DLD1 (cell line): Measurements from ENCODE around the gene CLDN19.

Experiments used
- in situ Hi-C: cut with HindIII; loops from 2 replicates; pipeline ENCODE4 v1.10.0; 2017; ENCODE audit warnings: low sequenced_read_pairs

CLDN19 gene, protein sequence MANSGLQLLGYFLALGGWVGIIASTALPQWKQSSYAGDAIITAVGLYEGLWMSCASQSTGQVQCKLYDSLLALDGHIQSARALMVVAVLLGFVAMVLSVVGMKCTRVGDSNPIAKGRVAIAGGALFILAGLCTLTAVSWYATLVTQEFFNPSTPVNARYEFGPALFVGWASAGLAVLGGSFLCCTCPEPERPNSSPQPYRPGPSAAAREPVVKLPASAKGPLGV

GRCh38 chr1:42739753-42740700 is at the start of gene CLDN19:
Gene CLDN19, minus strand, starts transcription at chr1:42740236. Its CDS starts 173 bp downstream, at chr1:42740063.
- in situ Hi-C loops = no loop called here

DNA sequence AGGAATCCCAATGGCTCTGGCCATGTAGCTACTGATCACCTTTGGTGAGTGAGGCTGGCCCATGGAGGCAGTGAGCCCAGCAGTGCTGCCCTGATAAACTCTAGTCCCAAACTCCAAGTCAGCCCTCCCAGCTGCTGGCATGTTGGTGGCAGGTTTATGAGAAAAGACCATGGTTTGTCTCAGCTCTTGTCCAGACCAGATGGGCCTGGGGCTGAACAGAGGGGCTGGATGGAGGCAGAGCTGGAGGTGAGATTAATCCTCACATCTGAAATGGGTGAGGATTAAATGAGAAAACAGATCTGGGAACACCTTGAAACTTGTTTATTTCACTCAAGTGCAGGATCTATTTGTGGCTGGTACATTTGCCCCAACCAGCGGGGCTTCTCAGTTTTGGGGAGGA is 48.0 kb upstream of the CLDN19 start:
- in situ Hi-C loops = no loop called here

DNA sequence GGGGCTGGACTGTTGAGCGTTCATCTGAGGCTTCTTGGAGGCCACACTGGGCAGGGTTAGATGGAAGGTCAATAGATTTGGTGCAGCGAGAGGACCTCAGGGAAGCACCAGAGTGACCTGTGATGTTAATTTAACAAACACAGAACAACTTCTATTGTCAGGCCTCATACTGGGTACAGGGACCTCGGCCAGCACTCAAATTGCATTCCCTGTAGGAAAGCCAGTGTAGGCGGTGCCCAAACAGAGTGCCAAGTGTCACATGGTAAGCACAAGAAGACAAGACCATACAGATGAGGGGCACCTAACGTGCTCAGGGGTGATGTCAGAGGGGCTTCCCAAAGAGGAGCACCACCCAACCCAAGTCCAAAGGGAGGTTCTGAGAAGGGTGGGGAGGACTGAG is 46.1 kb upstream of the CLDN19 start:
- in situ Hi-C loops = no loop called here

GRCh38 chr1:42784946-42785693 is 45.1 kb upstream of the CLDN19 start, which contains the start of gene TMEM269:
Gene TMEM269, plus strand, starts transcription at chr1:42784991. Its CDS starts 4,903 bp downstream, at chr1:42789894.
- in situ Hi-C loops = no loop called here

DNA sequence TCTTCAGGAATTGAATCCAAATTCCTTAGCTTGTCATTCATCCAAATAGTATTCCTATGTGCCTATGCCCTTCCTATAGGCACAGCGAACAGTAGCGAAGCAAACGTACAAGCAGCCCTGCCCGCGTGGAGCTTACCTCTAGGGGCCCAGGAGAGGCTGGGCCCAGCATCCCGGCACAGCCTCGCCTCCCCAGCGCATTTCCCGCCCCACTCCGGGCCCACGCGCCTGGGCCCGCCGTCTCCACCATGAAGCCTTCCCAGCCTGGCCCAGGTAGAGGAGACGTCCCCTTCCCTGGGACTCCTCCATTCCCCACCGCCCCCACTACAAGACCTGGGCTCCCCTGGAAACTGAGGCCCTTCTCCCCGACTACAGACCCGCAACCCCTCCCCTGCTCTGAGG is 44.5 kb upstream of the CLDN19 start:
- in situ Hi-C loops = no loop called here

GRCh38 chr1:42783092-42783491 is 43.1 kb upstream of the CLDN19 start:
- in situ Hi-C loops = no loop called here

DNA sequence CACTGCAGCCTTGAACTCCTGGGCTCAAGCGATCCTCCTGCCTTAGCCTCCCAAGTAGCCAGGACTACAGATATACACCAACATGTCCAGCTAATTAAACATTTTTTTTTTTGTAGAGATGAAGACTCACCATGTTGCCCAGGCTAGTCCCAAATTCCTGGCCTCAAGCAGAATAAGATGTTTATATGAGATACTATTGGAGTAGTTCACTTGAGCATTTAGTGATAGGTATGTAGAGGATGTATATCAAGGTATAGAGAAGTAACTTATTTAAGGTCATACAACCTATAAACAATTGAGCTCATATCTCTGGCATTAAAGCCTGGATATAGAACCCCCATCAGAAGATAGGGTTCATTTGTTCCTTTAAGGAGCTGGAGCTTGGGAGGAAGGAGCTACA is 40.1 kb upstream of the CLDN19 start:
- in situ Hi-C loops = no loop called here

- in situ Hi-C loops = no loop called here
Observed at GRCh38 chr1:42779725-42780124, 39.7 kb upstream of the CLDN19 start.

DNA sequence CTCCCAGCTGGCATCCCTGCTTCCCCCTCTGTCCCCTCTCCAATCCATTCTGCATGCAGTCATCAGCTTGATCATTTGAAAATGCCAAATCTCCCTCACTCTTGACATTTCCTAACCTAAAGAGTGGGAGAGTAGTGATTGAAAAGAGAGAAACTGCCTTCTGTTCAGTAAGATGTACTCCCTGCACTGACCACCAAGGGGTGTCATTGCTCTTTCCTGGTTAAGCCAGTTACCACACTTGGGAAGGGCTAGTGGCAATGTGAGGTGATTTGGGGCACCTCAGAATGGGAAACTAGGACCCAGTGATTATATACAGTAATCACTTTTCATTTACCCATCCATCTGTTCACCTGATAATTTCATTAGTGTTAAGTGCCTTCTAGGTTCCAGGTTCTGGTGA is 37.8 kb upstream of the CLDN19 start:
- in situ Hi-C loops = no loop called here

DNA sequence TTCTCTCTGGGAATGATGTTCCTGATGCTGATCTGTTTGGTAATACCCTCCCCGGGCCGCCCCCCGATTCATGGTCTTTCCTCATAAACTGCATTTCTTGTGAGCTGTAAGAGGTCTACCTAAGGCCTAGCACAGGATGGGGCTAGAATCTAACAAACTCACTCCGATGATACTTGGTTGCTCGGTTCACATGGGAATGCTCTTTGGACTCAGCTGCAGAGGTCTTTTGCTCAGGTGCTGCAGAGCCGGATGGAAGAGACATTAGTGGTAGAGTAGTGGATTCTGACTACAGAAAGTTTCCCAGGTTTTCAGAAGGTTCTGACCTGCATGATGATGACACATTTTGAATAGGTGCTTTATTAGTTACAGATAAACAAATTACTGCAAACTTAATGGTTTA is 36.5 kb upstream of the CLDN19 start:
- in situ Hi-C loops = no loop called here

- in situ Hi-C loops = no loop called here
Observed at GRCh38 chr1:42774928-42775526, 35.0 kb upstream of the CLDN19 start.

- in situ Hi-C loops = no loop called here
Observed at GRCh38 chr1:42773420-42773819, 33.4 kb upstream of the CLDN19 start.

DNA sequence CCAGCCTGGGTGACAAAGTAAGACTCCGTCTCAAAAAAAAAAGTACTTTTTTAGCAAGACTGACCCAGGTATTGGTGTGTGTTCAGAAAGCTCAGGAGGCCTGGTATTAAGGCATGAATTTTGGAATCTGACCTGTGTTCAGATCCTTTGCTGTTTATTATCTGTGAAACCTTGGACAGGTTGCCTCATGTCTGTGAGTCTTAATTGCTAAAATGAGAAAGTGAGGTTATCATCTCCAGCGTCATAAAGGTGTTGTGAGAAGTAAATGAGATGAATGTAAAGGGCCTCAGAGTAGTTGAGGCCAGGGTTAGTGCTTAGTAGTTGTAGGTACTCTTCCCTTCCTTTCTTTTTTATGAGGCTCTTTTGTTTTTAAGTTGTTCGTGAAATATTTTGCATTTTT is 29.8 kb upstream of the CLDN19 start:
- in situ Hi-C loops = no loop called here

DNA sequence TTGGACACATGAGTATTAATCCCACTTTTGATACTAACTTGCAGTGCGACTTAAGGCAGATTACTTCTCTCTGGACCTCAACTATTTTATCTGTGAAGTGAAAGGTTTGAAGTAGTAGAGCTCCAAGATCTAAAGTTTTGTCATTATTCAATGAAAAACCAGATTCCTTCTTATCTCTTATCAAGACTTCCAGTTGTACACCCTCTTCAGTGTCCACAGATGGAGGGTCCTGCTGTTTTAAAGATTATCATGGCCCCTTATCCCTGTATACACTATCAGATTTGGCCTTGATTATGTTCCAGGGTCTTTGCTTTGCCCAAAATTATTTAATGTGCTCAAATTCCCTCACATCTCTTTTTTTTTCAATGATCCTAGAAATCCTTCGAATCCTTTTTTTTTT is 28.1 kb upstream of the CLDN19 start:
- in situ Hi-C loops = no loop called here

- in situ Hi-C loops = no loop called here
Observed at GRCh38 chr1:42767510-42768000, 27.5 kb upstream of the CLDN19 start.

DNA sequence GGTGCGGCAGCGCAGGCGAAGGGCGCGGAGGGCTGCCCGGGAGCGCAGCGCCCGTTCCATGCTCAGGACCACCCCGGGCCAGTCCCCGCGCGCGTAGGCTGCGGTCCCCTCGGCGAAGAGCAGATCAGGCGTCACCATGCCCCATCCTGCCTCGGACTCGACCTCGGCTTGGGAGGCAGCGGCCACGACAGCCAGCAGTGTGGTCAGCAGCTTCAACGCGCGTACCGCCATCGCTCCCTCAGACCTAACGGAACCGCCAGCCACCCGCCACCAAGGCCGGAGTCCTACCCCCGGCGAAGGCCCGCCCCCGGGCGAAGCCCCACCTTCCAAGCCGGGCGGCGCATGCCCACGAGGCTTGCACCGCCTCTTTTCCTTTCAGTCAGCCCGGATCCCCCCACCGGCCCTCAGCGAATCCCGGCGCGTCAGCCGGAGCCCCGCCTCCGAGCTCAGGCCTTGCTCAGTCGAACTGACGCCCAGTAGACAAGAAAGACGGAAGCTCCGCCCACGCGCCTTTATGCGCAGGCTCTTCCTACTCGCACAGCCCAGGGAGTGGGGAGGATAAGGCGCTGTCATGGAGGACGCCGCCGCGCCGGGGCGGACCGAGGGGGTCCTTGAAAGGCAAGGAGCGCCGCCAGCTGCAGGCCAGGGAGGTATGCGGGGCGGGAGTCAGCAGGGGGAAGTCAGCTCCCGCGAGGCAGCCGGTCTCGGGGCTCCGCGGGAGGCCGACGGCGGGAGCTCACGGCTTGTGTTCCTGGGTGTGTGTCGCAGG is 26.9 kb upstream of the CLDN19 start, which contains the start of the genes C1orf50 and P3H1:
Gene C1orf50 (plus strand): TSS at position 509 of the 769 bp plus-strand sequence. CDS start 63 bp downstream, at position 572.
Gene P3H1 (minus strand): TSS at position 288 of the 769 bp plus-strand sequence. CDS start 57 bp downstream, at position 231.
- in situ Hi-C loops = no loop called here

DNA sequence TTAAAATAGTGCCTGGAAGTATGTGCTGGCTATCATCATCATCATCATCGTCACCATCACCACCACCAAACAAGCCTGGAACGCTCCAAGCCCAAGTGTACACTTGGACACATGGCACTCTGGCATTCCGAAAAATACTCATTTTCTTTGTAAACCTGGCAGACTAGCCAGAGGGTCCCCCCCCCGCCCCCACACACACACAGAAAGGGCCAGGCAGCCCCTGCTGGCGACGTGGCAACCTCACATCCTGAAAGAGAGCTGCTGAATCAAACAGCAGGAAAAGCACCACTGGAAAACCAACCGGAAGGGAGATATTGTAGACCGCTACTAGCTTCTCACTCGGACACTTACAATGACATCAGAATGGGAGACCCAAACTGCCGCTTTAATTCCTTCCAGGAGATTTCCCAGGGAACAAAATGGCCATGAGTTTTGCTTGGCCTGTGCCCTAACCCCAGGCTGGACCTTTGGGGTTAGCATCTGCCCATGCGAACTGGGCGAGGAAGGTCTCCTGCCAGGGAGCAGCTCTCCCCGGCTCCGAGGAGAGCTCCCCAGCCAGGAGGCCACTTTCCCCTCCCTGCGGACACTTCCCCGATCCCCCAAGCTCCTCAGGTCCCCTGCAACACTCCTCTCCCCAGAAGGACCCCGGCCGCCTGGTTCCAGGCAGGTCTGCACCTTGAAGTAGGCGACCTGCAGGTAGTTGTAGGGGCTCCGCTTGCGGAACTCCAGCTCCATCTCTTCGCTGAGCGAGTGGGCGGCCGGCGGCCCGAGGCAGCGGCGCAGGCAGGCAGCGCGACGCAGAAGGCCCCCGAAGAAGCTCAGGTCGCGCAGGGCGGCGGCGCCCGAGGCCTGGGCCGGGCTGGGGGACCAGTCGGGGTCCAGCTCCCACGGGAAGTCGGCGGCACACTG is 26.1 kb upstream of the CLDN19 start:
- in situ Hi-C loops = no loop called here

DNA sequence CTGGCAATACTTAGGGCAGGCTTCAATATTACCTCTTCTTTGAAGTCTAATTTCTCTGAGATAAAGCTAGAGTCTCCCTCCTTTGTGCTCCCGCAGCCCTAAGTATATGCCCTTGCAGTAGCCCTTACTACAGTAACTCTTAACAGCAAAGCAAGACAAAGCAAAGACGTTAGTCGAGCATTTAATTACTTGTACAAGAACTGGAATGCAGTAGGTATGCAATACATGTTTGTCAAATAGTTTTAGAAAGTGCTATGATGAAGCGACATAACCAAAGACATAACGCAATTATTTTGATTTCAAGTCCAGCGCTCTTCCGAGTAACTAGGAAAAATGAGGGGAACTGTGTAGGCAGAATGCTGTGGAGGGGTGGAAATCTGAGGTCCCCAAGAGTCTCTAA is 25.2 kb upstream of the CLDN19 start:
- in situ Hi-C loops = no loop called here

- in situ Hi-C loops = no loop called here
Observed at GRCh38 chr1:42762269-42762668, 22.2 kb upstream of the CLDN19 start.
